Central memory CD4-positive, alpha-beta T cell (primary cell): ENCODE measurements around the gene UNC45B.
"Not testable (repeated sequence)": the region's sequence is repeated elsewhere in the genome, so short reads cannot be mapped to it uniquely, and the experiment has no call there.

ENCODE experiments used
- DNase-seq: peaks from one replicate; pipeline ENCODE4 v3.0.0; 2022

The UNC45B gene

DNA sequence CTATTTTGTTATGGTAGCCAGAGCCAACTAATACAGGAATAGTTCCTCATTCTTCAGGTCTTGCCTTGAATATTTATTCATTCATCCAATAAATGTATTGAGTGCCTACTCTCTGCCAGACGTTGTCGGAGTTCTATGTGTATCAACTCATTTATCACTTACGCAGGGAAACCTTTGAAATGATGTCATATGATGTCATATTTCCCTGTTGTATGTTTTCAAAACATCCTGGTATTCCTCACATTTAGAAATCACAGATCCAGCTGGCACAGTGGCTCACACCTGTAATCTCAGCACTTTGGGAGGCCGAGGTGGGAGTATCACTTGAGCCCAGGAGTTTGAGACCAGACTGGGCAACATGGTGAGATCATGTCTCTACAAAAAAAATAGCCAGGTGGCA, 2.8 kb upstream of the UNC45B start:
- DNase-seq = no peak

DNA sequence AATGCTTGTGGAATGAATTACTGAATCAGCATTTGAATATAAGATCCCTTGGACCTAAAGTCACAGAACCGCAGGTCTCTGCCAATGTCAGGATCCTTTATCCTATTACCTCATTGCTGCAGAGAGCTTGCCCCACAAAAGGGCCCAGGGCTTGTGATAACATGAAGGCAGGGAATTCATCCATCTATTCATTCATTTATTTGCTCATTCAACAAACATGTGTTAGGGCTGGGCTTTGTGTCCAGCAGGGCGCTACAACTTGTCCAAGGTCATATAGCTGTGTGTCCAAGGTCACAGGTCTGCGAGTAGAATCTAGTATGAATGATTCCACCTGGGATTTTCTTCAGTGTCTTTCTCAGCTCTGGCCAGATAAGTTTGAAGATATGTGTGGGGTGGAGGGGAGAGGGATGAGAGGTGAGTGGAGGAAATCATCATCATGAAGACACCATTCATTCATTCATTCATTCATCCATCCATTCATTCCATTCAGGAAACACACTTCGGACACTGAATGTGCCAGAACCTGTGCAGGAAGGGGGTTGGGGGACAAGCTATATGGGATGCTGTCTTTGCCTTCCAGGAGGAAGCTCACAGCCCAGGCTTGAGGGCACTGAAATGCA, 1.3 kb upstream of the UNC45B start:
- DNase-seq = no peak

DNA sequence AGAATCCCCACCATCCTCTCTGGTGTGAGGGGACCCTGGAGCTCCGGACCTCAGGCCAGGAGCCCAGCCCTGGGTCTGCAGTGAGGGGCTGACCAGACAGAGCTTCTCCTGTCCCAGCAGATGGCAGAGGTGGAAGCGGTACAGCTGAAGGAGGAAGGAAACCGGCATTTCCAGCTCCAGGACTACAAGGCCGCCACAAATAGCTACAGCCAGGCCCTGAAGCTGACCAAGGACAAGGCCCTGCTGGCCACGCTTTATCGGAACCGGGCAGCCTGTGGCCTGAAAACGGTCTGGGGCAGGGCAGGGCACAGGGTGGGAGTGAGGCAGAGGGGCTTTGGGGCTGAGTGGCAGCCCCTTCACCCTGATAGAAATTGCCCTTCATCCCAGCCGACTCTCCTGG, 527 bp downstream of the UNC45B start:
- no peak for DNase-seq

DNA sequence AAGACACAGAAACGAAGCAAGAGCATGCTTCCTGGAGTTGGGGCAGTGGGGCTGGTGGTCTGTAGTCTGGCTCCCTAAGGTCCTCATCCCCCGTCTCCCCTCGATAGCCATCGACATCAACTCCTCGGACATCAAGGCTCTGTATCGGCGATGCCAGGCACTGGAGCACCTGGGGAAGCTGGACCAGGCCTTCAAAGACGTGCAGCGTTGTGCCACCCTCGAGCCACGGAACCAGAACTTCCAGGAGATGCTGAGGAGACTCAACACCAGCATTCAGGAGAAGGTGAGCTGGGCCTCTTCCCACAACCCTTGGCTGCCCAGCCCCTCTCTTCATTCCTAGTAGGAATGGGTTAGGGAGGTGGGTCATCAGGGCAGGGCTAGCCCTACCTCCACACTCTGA, 2.3 kb downstream of the UNC45B start:
- no peak for DNase-seq

DNA sequence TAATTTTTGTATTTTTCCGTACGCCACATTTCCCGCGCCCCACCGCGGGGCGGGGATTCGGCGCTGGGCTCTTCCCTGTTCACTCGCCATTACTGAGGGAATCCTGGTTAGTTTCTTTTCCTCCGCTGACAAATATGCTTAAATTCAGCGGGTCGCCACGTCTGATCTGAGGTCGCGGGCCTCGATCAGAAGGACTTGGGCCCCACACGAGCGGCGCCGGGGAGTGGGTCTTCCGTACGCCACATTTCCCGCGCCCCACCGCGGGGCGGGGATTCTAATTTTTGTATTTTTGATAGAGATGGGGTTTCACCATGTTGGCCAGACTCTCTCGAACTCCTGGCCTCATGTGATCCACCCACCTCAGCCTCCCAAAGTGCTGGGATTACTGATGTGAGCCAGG, 3.5 kb downstream of the UNC45B start:
- not testable (repeated sequence) for DNase-seq

DNA sequence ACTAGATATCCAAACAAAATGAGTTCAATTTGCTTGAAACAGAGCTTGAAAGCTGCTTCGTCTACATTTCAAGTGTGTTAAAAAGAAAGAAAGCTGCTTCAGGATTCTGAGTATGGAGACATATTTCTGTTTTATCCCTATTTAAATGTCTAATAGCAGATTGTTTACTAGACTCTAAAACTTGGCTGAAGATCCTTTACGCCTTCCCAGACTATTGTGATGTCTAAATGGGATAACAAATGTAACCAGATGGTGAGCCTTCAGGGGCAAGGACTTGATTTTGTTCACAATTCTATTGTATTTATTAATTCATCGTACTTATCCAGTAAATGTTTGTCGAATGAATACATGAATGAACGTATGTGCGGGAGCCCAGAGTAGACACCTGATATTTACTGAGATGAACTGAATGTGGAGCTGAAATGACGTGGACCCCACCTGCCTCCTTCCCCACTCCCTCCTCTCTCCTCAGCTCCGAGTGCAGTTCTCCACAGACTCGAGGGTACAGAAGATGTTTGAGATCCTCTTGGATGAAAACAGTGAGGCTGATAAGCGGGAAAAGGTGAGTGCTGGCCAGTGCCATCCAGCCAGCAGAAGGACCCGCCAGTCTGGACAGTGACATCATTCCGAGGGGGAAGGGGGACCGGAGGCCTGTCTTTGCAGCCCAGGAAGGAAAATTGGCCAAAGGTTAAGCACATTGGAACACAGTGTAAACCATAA, 5.0 kb downstream of the UNC45B start:
- no peak for DNase-seq

DNA sequence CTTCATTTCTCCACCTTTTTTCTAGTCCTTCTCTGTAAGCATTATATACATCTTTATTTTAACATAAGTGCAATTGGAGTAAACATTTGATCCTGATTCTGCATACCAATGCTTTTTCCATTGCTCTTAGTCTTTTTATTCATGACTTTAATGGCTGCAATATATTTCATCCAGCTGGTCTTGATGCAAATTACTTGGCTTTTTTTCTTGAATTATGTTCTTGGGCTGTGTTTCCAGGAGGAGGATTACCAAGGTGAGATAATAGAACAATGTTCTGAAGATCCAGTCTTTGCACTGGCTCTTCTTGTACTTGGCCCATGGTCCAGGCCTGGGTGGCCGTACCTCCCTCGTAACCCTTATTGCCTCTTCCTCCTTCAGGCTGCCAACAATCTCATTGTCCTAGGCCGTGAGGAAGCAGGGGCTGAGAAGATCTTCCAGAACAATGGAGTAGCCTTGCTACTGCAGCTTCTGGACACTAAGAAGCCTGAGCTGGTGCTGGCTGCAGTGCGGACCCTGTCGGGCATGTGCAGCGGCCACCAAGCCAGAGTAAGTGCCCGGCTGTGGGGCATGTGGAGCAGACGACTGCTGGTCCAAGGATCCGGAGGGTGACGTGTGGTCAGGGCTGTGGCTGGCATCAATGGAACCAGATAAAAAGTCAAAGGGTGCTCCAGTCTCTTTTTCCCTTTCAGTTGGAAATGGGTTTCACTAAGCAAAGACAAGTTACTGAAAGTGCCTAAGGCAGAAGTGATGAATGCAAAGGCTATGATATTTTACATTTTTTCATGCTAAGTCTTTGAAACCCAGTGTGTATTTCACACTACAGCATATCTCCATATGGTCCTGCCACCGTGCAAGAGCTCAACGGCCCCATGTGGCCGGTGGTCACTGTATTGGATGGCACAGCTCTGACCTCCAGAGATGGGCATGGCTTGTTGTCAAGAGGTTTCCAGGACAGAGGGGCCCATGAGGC, 6.9 kb downstream of the UNC45B start:
- no peak for DNase-seq

DNA sequence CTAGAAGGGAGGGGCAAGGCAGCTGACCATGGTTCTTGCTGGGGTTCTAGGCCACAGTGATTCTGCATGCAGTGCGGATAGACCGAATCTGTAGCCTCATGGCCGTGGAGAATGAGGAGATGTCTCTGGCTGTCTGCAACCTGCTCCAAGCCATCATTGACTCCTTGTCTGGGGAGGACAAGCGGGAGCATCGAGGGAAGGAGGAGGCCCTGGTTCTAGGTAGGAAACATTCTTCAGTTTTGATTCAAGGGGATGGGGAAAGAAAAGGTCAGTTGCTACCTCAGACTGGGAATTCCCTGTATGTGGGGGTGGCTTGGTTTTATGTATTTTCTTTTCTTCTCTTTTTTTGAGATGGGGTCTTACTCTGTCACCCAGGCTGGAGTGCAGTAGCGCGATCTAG, 7.6 kb downstream of the UNC45B start:
- DNase-seq = no peak

DNA sequence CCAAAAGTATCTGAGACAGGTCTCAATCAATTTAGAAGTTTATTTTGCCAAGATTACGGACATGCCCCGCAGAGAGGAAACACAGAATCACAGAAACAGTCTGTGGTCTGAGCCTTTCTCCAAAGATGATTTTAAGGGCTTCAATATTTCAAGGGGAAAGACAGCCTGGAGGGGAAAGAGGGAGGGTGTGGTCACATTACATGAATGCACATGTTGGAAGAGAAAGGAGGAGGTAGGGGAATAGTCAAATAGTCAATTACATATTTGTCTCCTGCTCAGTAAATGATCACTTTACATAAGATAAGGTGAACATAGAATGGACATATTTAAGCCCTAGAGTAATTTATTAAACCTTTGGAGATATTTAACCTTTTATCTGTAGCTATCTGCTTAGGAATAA, 12.3 kb downstream of the UNC45B start:
- DNase-seq = no peak

DNA sequence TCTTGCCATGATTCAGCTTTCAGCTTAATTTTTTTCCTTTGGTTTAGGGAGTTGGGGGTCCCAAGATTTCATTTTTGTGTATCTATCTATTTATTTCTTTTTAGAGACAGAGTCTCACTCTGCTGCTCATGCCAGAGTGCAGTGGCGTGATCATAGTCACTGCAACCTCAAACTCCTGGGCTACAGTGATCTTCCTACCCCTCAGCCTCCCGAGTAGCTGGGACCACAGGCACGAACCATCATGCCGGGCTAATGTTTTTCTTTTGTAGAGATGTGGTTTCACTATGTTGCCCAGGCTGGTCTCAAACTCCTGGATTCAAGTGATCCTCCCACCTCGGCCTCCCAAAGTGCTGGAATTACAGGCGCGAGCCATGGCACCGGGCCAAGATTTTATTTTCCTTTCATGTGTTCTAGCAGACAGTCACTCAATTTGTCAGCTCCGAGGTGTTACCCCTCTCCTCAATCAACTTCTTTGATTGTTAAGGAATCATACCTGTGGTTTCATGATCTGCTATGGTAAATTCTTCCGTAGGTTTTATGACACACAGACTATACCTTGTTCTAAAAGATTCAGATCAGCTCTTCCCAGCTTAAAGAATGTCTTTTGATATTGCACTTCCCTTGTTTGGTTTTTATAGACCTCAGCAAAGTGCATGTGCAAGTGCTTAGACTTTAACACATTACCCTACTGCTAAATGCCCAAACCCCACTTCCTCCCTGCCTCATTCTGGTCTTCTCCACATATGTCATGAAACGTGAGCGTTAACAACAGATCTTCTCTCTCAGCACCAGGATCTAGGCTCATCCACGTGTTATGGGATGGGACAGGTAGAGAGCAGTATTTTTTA, 13.0 kb downstream of the UNC45B start:
- DNase-seq = peak; percentile 62

DNA sequence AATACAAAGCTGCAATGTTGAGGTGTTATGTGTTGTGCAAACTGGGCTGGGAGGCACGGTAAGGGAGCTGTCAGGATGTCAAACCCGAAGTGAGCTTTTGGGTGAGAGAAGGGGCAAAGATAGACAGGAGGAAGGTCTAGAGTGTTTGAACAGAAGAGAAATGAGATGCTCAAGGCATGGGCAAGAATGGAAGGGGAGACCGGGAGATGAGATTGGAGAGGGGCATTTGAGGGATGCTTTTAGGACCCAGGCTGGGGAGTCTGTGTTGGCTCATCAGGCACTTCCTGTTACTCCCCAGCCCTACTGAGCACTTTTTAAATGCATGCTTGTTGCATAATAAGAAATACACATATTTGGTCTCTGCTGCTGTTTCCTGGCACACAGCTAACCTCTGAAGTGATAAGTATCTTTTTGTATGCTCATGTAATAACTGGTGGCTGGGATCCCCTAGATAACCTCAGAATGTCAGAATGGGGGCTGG, 13.7 kb downstream of the UNC45B start:
- DNase-seq = peak; percentile 60

DNA sequence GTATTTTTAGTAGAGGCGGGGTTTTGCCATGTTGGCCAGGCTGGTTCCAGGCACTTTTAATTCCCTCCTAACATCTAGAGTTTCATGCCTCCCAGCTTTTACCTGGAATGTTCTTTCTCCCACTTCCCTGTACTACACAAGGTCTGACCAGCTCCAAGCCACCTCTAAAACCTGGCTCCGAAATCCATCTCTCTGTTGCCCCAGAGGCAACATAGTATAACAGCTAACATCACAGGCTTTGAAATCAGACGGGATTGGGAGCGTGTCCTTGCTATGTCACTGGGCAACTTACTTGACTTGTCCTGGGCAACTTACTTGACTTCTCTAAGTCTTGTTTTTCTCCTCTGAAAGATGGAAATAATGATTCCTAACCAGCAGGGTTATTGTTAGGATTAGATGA, 15.1 kb downstream of the UNC45B start:
- DNase-seq = no peak

DNA sequence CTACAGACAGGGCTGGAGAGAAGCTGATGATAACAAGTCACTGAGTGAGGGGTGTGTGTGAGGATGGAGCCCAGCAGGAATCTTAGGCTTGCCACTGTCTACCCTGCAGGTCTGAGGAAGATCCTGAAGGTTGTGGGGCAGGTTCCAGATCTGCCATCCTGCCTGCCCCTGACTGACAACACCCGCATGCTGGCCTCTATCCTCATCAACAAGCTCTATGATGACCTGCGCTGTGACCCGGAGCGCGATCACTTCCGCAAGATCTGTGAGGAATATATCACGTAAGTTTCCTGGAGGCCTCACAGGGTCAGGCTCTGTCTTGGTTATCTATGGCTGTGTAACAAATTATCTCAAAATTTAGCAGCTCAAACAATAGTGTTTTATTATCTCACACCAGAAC, 16.3 kb downstream of the UNC45B start:
- DNase-seq = no peak

DNA sequence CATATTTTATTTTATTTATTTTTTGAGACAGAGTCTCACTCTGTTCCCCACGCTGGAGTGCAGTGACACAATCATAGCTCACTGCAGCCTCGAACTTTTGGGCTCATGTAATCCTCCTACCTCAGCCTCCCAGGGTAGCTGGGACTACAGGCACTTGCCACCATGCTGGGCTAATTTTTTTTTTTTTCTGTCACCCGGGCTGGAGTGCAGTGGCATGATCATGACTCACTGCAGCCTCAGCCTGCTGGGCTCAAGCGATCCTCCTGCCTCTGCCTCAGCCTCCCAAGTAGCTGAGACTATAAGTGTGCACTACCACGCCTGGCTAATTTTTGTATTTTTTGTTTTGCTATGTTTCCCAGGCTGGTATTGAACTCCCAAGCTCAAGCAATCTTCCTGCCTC, 17.1 kb downstream of the UNC45B start:
- no peak for DNase-seq

DNA sequence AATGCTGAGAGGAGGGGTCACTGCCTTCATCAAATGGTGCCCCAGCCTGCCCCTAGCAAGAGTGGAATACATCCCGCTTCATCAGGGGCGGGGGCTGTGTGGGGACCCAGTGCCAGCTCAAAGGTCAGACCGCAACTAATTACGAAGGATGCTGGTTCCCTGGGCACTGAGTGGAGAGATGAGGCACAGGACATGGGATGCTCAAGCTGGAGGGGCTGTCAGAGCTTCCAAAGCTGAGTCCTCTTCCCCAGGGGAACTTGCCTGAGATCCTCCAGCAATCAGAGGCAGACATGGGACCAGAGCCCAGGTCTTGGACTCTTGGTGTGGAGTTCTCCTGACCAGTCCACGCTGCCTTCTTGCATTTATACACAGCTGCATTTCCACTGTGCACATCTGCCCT, 18.9 kb downstream of the UNC45B start:
- no peak for DNase-seq

DNA sequence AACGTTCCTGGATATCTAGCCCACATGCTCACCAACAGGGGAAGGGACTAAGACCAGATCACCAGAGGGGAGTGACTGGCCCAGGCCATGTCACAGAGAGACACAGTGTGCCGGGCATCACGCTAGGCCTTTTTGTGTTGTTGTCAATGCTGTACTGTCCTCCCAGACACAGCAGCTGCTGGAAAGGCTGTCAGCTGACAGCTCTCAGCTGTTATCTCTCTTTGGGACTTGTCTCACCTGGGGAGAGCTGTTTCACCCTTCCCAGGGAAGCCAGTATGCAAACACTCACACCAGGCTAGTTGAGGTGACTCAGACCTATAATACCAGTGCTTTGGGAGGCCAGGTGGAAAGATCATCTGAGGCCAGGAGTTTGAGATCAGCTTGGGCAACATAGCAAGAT, 19.4 kb downstream of the UNC45B start:
- DNase-seq = no peak

DNA sequence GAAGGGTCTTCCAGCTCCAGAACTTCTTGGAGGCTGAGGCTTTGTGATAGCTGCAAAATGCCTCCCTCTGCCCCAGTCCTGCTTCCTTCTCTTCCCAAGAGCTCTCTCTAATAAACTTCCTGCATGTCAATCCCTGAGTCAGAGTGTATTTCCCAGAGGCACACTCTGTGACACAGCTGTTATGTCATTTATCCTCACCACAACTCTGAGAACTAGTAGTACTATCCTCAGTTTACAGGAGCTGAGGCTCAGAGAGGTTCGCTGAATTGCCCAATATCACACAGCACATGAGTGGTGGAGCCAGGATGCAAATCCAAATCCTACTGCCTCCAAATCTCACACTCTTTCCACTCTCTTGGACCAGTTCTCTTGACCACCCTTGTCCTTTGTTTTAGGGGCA, 20.0 kb downstream of the UNC45B start:
- no peak for DNase-seq

DNA sequence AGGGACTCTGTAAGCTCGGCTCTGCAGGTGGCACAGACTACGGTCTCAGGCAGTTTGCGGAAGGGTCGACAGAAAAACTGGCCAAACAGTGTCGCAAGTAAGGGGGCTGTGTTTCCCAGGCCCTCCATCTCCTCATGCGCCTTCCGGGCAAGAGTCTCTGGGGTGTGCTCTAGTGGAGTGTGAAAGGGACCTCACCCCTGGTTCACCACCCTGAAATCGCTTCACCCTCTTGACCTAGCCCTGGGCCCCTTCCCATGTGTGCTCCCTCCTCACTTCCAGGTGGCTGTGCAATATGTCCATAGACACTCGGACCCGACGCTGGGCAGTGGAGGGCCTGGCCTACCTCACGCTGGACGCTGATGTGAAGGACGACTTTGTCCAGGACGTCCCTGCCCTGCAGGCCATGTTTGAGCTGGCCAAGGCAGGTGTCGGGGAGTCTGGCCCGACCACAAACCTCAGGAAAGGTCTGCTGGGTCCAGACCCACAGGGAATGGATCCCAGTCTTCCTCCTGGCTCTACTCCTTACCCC, 22.3 kb downstream of the UNC45B start:
- DNase-seq = no peak

DNA sequence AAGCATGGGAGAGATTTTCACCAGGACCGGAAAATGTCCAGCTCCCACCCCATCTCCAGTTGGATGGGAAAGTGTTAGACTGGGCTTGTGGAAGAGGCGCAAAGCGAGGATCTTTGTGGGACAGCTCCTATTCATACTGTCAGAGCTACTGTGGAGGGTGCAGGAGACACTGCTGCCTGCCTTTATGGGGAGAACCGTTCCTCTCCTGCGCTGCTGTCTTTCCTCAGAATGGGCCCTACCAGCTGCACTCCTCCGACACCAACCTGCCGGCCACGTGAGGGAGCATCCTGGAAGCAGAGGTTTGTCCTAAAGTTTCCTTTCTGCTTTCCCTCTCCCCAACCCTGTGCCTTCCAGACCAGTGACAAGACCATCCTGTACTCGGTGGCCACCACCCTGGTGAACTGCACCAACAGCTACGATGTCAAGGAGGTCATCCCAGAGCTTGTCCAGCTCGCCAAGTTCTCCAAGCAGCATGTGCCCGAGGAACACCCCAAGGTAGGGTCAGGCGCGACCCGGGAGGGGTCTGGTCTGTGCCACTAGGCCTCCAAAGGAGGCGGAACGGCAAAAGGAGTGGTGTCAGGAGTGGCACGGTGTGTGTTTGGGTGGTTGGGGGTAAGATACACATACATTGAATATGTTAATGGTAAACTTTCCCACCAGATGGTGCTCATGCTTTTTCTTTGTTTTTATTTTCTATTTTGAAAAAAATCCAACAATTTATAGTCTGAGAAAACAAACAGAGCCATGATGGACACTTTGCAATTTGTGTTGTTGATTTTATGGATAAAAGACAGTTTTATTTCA, 23.6 kb downstream of the UNC45B start:
- DNase-seq = peak; percentile 66

DNA sequence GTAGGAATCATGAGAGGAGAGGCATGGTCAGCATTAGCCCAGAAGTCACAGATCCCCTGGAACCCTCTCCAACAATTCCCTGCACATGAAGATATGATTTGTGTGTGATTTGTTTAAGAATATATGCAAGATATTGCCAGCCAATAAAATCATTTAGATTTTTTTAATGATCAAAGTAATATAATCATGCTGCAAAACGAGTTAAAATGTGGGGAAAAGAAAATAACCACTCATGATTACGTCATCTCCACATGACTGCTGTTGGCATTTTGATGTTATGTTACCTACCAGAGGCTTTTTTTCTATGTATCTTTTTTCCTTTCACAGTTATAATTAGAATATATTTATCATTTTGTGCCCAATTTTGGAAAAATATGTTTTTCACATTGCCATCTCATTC, 24.2 kb downstream of the UNC45B start:
- peak; percentile 54 for DNase-seq

DNA sequence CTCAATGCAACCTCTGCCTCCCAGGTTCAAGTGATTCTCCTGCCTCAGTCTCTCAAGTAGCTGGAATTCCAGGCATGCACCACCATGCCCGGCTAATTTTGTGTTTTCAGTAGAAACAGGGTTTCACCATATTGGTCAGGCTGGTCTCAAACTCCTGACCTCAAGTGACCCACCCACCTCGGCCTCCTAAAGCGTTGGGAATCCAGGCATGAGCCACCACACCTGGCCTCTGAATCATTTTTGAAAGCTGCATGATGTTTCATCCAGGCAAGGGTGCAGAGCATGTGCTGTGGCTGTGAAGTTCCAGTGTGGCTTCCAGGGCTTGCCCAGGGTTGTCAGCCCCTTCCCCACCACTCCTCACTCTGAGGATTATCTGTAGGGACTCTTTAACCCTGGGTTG, 24.7 kb downstream of the UNC45B start:
- not testable (repeated sequence) for DNase-seq
